Stomach (tissue), 9 donors: ENCODE results near the gene DXO. TPM values are rescaled to one million over a fixed set of nuclear protein-coding genes. Genes with fewer than 3 reads are reported as not detected.

Experiments used
- DNase-seq, 2 donors: peaks; one replicate each; pipeline versions ENCODE4 v3.0.0 to v3.0.0-alpha.2; 2013 to 2019
- H3K27ac ChIP-seq, 5 donors: fragments of 200-600 bp in 4 of 5; sonication (generic) in 4 of 5; one replicate each; pipeline ENCODE4 v1.5.1; 2013 to 2019; ENCODE audit warnings: mild to moderate bottlenecking in 1 of 5, moderate library complexity in 1 of 5
- H3K27me3 ChIP-seq, 3 donors: fragments of 200-600 bp; sonication (generic); one replicate each; pipeline ENCODE4 v1.5.1; 2017 to 2019; ENCODE audit warnings: mixed run types in 1 of 3
- H3K36me3 ChIP-seq, 4 donors: fragments of 200-600 bp; sonication (generic); 1 replicate in 3 of 4; 2 replicates in 1 of 4; pipeline ENCODE4 v1.5.1; 2016 to 2019
- H3K4me1 ChIP-seq, 4 donors: fragments of 200-600 bp; sonication (generic); one replicate each; pipeline ENCODE4 v1.5.1; 2016 to 2019
- H3K4me3 ChIP-seq, 4 donors: fragments of 200-600 bp; sonication (generic) in 3 of 4; one replicate each; pipeline ENCODE4 v1.5.1; 2016 to 2019; ENCODE audit warnings: mild to moderate bottlenecking in 1 of 4
- H3K9me3 ChIP-seq, 4 donors: fragments of 200-600 bp; sonication (generic); one replicate each; pipeline ENCODE4 v1.5.1; 2016 to 2019
- EP300 ChIP-seq: sonication (generic); formaldehyde crosslinking; IDR thresholded peaks from one replicate; pipeline ENCODE4 v1.6.1; 2017; ENCODE audit warnings: antibody characterized with exemption
- POLR2A ChIP-seq, 4 donors: fragments of 450-650 bp; IDR thresholded peaks; one replicate each; pipeline ENCODE4 v1.6.1; 2016; ENCODE audit warnings: antibody characterized with exemption in 4 of 4, control low read depth in 2 of 4, mild to moderate bottlenecking in 1 of 4, moderate library complexity in 1 of 4
- POLR2AphosphoS5 ChIP-seq, 3 donors: sonication (generic); formaldehyde crosslinking; IDR thresholded peaks; one replicate each; pipeline ENCODE4 v1.6.1; 2016; ENCODE audit warnings: antibody characterized with exemption in 3 of 3
- WGBS, 5 donors: extraction: QIAGEN DNeasy Blood & Tissue Kit in 3 of 5; methylation state at CpG; one replicate each; pipeline versions ENCODE4 v1.1.5 to v1.1.7; 2013 to 2018; 5-methylcytosine and 5-hydroxymethylcytosine counted together
- intact Hi-C: fragments of 100-400 bp; cut with DNase I; formaldehyde crosslinking; loops from one replicate; pipeline ENCODE4 v1.15.1; 2023; ENCODE audit warnings: low total_unique reads
- polyA plus RNA-seq, 3 donors: library from polyadenylated mRNA; stranded (reverse); fragments of 200-250 nt; gene quantifications; one replicate each; pipeline ENCODE4 v1.2.3, GENCODE V29; 2013
- total RNA-seq, 5 donors: library from RNA; depleted of rRNA; stranded (reverse); fragments of >200 nt; gene quantifications; one replicate each; pipeline versions ENCODE4 v1.1.0 to v1.2.3, GENCODE V29; 2014 to 2016
- TF ChIP-seq, protein P1 (sequence below), 7 experiments: fragments of 450-650 bp in 4 of 7; fragments of 200-600 bp in 3 of 7; sonication (generic) in 3 of 7; IDR thresholded peaks; one replicate each; pipeline ENCODE4 v1.5.1; 2016 to 2019; ENCODE audit warnings: antibody characterized with exemption in 7 of 7, control low read depth in 2 of 7, mild to moderate bottlenecking in 1 of 7
- donor health status: healthy with polysubstance abuse.
- donor health status: Bipolar disorder and iron deficiency.
- donor health status: healthy.

The DXO gene
- total and polyA plus RNA-seq, 8 donors, result 4.1 to 65.8 (median 19.0) TPM

DNA sequence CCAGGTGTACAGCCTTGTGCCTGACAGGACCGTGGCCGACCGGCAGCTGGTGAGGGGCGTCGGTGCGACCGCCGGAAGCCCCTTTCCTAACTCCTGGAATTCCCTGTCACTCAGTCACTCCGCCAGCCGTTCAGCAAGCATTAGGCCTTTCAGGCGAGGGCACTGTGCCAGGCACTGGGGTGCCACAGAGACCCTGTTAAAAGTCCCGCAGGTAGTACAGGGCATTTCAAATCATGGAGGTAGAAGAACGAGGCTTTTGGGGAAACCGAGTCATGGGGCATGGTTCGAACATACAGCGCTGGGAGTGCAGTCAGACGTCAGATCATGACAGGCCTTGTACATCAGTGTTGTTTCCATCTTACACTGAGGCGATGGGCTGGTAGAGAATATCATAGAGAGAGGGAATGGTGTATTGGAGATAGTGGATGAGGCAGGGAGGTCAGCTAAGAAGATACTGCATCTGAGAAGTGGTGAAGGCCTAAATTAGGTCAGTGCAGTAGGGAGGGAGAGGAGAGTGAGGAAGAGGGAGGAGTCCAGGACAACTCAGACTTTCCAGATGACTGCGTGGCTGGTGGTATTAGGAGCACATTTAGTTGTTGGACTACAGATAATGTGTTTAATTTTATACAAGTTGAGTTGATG lies 892 bp upstream of the DXO start:
- Histone ChIP-seq H3K9me3 (no peaks in the 10 kb centered on the region), H3K27ac (peak overlapping the region; percentile 92 to 99 (median 96)), H3K4me3 (peak overlapping the region; percentile 62 to 82 (median 70)), H3K36me3 (peaks cover 22 to 46% (median 34%) of the 10 kb centered on the region in 4 donors), H3K27me3 (no peaks in the 10 kb centered on the region), H3K4me1 (peaks cover 27 to 46% (median 37%) of the 10 kb centered on the region in 4 donors)
- intact Hi-C loops, result no loop called here
- TF ChIP-seq POLR2A (IDR thresholded peaks at IDR 0.05) (no peak), EP300 (no peak), POLR2AphosphoS5 (IDR thresholded peaks at IDR 0.05) (no peak)
- TF ChIP-seq, protein P1, sequence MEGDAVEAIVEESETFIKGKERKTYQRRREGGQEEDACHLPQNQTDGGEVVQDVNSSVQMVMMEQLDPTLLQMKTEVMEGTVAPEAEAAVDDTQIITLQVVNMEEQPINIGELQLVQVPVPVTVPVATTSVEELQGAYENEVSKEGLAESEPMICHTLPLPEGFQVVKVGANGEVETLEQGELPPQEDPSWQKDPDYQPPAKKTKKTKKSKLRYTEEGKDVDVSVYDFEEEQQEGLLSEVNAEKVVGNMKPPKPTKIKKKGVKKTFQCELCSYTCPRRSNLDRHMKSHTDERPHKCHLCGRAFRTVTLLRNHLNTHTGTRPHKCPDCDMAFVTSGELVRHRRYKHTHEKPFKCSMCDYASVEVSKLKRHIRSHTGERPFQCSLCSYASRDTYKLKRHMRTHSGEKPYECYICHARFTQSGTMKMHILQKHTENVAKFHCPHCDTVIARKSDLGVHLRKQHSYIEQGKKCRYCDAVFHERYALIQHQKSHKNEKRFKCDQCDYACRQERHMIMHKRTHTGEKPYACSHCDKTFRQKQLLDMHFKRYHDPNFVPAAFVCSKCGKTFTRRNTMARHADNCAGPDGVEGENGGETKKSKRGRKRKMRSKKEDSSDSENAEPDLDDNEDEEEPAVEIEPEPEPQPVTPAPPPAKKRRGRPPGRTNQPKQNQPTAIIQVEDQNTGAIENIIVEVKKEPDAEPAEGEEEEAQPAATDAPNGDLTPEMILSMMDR (IDR thresholded peaks at IDR 0.05), result no peak
- peak in 1 of 2 donors; percentile 43 for DNase-seq
- WGBS, 5 donors, result 5 to 16% (median 7%) methylated on average over 9 to 19 of the region's 19 CpGs

DNA sequence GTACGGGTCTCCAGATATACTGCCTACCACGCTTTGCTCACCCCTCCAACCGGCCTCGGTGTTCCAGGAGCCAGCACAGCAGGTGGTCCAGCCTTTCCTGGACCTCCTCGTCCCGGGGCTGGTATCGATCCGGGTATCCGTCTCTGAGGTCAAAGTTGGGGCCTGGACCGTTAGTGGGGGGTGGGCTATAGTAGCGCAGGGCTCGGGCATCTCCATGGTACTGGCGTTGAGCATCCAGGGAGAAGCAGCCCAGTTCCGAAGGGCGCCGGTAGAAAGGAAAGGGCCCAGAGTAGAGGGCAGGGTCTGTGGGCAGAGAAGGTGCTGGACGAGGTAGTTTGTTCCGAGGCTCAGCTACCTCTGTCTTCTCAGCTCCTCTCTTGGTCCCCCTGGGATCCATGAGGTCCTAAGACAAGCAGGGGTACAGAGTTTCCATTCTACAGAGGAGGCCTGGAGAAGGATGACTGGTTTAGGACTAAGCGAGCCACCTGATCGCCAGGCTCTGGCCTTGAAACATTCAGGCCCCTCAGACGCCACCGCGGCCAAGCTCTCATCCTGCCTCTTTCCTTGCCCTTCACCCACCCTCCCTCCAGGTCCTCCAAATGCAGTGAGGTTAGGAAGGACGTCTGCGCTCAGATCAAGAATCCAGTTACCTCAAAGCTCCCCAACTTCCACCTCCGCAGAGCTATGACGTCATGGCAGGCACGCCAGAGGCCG lies 502 bp downstream of the DXO start:
- Histone ChIP-seq H3K9me3 (no peaks in the 10 kb centered on the region), H3K4me3 (peak overlapping the region; percentile 62 to 82 (median 70)), H3K4me1 (peaks cover 27 to 46% (median 37%) of the 10 kb centered on the region in 4 donors), H3K36me3 (peaks cover 36 to 60% (median 44%) of the 10 kb centered on the region in 4 donors), H3K27ac (peak overlapping the region; percentile 92 to 99 (median 96)), H3K27me3 (no peaks in the 10 kb centered on the region)
- no peak for DNase-seq
- TF ChIP-seq POLR2AphosphoS5 (IDR thresholded peaks at IDR 0.05), result no peak
- TF ChIP-seq EP300, result no peak
- no peak for TF ChIP-seq POLR2A (IDR thresholded peaks at IDR 0.05)
- TF ChIP-seq, protein P1 (IDR thresholded peaks at IDR 0.05), result no peak
- intact Hi-C loops, result no loop called here
- WGBS, 5 donors, result 15 to 18% (median 16%) methylated on average over 28 to 29 of the region's 29 CpGs

DNA sequence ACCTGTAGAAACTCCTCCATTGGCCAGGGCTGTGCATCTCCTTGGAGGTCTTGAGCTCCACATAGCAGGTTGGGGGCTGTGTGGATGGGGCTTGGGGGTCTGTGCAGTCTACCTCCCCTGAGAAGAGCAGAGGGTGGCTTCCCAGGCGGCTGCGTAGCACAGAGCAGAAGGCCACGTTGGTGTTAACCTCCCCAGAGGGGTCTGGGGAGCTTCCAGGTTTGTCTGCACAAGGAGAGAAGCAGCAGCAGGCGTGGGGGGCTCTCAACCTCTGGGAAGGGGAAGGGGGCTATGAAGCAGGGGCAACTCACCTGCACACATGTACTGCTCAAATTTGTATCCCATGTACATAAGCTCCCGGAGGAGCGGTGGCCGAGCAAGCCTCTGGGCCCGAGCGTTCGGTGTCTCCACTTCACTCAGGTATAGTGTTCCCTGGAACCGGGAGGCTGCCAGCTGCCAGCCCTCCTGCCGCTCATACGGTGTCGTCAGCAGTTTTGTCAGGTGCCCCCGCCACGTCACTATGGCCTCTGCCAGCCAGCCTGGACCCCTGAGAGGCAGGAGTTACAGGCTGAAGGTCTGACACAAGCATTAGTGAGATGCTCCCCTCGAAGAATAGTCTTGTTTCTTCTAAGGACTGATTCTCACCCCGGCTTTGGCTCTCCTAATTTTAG lies 1.2 kb downstream of the DXO start:
- Histone ChIP-seq H3K4me1 (peaks cover 27 to 46% (median 37%) of the 10 kb centered on the region in 4 donors), H3K4me3 (peak overlapping the region; percentile 62 to 82 (median 70)), H3K36me3 (peaks cover 42 to 67% (median 50%) of the 10 kb centered on the region in 4 donors), H3K9me3 (no peaks in the 10 kb centered on the region), H3K27ac (peak overlapping the region; percentile 92 to 99 (median 96)), H3K27me3 (no peaks in the 10 kb centered on the region)
- intact Hi-C loops, result no loop called here
- peak in 1 of 2 donors; percentile 35 for DNase-seq
- 51 to 76% (median 55%) methylated on average over 6 to 18 of the region's 18 CpGs for WGBS, 5 donors
- TF ChIP-seq POLR2A (IDR thresholded peaks at IDR 0.05) (no peak), POLR2AphosphoS5 (IDR thresholded peaks at IDR 0.05) (no peak), EP300 (no peak)
- TF ChIP-seq, protein P1 (IDR thresholded peaks at IDR 0.05), result no peak
